Measurements from ENCODE around the gene TSSK6.
A peak's percentile ranks its signal among the peaks of the same experiment; 100 is the strongest.

The TSSK6 gene

DNA sequence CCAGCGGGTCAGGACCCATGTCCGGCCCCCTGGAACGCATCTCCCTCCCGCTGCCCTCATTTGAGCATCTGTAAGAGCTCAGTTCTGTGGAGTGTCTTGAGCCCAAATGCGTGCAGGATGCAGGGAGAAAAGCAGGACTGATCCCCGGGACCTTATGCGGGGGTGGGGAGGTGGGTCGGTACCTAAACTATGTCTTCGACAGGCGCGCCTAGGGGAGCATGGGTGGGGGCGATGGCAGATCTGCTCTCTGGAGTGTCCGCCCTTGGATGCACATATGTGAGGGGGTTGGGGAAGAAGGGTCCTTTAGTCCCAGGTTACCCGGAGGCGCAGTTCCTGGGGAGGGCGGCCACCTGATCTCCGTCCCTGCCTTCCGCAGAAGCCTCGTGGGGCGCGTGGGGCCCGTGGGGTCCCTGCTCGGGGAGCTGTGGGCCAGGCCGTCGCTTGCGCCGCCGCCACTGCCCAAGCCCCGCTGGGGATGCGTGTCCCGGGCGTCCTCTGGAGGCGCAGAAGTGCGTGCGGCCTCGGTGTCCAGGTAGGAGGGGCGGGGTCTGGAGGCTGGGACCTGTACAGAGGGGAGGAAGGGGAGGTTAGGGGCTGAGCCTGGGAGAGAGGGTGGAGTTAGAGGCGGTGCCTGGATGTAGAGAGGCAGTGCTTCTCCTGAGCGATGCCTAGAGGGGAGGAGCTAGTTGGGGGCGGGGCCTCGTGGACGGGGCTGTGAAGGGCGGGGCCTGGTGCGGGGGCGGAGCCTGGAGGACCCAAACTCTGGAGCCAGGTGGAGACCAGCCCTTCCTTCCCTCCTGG is 25.6 kb upstream of the TSSK6 start:
- TF ChIP-seq, protein P1, sequence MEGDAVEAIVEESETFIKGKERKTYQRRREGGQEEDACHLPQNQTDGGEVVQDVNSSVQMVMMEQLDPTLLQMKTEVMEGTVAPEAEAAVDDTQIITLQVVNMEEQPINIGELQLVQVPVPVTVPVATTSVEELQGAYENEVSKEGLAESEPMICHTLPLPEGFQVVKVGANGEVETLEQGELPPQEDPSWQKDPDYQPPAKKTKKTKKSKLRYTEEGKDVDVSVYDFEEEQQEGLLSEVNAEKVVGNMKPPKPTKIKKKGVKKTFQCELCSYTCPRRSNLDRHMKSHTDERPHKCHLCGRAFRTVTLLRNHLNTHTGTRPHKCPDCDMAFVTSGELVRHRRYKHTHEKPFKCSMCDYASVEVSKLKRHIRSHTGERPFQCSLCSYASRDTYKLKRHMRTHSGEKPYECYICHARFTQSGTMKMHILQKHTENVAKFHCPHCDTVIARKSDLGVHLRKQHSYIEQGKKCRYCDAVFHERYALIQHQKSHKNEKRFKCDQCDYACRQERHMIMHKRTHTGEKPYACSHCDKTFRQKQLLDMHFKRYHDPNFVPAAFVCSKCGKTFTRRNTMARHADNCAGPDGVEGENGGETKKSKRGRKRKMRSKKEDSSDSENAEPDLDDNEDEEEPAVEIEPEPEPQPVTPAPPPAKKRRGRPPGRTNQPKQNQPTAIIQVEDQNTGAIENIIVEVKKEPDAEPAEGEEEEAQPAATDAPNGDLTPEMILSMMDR (IDR thresholded peaks at IDR 0.05; ENCODE audit: low read depth, low read length, missing control alignments): no peak
- in situ Hi-C loops (cut with HindIII; ENCODE audit: low sequenced_read_pairs): no loop called here
- H3K4me3 ChIP-seq (ENCODE audit: low read depth, low read length): no peak overlapping the region
- no peak for DNase-seq (ENCODE audit: low read depth)

DNA sequence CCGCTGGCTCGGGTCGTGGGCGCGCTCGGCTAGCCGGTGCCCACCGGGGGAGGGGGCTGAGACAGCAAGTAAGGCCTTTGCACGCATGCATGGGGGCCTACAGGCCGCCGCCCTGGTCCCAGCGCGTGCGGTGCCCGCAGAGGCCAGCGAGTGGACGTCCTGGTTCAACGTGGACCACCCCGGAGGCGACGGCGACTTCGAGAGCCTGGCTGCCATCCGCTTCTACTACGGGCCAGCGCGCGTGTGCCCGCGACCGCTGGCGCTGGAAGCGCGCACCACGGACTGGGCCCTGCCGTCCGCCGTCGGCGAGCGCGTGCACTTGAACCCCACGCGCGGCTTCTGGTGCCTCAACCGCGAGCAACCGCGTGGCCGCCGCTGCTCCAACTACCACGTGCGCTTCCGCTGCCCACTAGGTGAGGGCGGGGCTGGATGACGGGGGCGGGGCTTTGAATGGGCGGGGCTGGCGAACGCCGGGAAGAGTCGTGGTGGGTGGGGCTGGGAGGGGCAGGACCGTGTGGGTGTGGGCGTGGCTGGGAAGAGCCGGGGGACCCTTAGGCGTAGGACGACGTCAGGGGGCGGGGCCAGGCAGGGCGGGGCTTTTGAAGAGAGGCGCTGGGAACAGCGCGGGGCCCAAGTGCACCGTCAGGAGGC is 24.8 kb upstream of the TSSK6 start:
- no peak overlapping the region for H3K4me3 ChIP-seq (ENCODE audit: low read depth, low read length)
- TF ChIP-seq, protein P1 (IDR thresholded peaks at IDR 0.05; ENCODE audit: low read depth, low read length, missing control alignments): no peak
- in situ Hi-C loops (cut with HindIII; ENCODE audit: low sequenced_read_pairs): no loop called here
- no peak for DNase-seq (ENCODE audit: low read depth)

DNA sequence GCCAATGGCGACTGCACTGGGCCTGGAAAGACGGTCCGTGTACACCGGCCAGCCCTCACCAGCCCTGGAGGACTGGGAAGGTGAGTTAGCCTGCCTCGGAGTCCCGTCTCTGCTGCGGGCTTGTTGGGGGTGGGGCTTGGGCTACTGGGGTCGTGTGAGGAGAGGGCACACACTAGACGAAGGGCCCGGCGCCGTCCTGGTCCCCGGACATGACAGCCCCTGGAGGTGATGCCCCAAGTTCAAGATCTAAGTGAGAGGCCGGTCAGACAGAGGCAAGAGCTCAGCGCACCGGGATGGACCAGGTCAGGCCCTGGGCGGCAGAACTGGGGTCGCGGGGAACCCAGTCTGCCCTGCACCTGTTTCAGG is 24.3 kb upstream of the TSSK6 start:
- TF ChIP-seq, protein P1 (IDR thresholded peaks at IDR 0.05; ENCODE audit: low read depth, low read length, missing control alignments): no peak
- no peak for DNase-seq (ENCODE audit: low read depth)
- no peak overlapping the region for H3K4me3 ChIP-seq (ENCODE audit: low read depth, low read length)
- in situ Hi-C loops (cut with HindIII; ENCODE audit: low sequenced_read_pairs): no loop called here

DNA sequence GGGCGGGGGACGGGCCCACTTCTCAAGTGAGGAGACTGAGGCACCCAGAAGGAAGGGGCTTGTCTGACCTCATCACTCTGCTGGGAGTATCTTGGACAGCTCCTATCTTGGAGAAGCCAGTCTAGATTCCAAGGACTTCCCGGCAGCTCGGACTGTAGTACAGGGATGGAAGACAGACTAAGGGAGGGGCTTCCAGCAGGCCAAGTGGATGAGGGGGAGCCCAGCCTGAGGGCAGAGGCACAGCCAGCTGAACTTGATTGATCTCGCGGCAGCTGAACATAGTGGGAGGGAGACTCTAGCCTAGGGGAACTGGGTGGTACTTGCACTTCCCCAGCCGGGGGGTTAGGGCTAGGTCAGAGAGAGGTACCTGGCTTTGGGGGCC is 23.4 kb upstream of the TSSK6 start:
- DNase-seq (ENCODE audit: low read depth): no peak
- TF ChIP-seq, protein P1 (IDR thresholded peaks at IDR 0.05; ENCODE audit: low read depth, low read length, missing control alignments): no peak
- no peak overlapping the region for H3K4me3 ChIP-seq (ENCODE audit: low read depth, low read length)
- in situ Hi-C loops (cut with HindIII; ENCODE audit: low sequenced_read_pairs): no loop called here

DNA sequence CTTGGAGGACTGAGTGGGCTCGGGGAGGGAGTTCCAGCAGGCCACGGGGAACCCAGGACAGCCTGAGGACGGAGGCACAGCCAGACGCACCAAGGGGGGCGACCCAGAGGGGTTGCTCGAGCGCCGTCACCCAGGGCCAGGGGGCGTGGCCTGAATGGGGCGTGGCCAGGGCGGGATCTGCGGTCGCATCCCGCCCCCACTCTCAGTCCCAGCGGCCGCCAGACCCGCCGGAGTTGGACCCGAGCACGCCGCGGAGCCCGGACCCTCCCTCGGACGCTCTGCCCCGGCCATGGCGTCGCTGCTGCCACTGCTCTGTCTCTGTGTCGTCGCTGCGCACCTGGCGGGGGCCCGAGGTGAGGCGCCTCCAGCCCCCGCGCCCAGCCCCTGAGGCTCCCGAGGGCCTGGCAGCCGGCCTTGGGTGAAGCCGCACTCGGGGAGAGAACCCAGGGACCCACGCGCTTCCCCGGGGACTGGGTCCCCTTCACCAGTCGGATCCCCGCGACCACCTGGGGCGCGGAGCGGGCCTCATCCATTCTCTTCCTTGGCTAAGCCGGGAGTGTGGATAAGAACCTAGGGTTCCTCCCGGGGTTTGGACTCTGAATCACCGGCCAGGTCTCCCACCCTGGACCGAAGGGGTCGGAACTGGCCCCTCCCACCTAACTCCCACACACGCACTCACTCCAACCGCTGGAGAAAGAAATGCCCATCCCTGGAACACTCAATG is 22.9 kb upstream of the TSSK6 start, which contains the start of gene CILP2:
Gene CILP2, plus strand, starts transcription at position 205 of the 724 bp plus-strand sequence. Its CDS starts 85 bp downstream, at position 290.
- in situ Hi-C loops (cut with HindIII; ENCODE audit: low sequenced_read_pairs): no loop called here
- DNase-seq (ENCODE audit: low read depth): no peak
- TF ChIP-seq, protein P1 (IDR thresholded peaks at IDR 0.05; ENCODE audit: low read depth, low read length, missing control alignments): no peak
- peak within 1 kb of the TSS; percentile 28 for H3K4me3 ChIP-seq (ENCODE audit: low read depth, low read length)

Data from astrocyte of the cerebellum (primary cell).